ENCODE data around the gene DCLK1.
"Not testable (repeated sequence)": the region's sequence is repeated elsewhere in the genome, so short reads cannot be mapped to it uniquely, and the experiment has no call there.

DCLK1 gene

GRCh38 chr13:36082806-36083205, 48.4 kb downstream of the DCLK1 start:
- no peak for DNase-seq

GRCh38 chr13:36082396-36082795, 48.8 kb downstream of the DCLK1 start:
- DNase-seq, result no peak

GRCh38 chr13:36076211-36076610, 55.0 kb downstream of the DCLK1 start:
- no peak for DNase-seq

GRCh38 chr13:36074659-36075058, 56.5 kb downstream of the DCLK1 start:
- DNase-seq, result peak; percentile 62

GRCh38 chr13:36072152-36072935, 58.8 kb downstream of the DCLK1 start:
- DNase-seq, result no peak

GRCh38 chr13:36070504-36071192, 60.5 kb downstream of the DCLK1 start:
- DNase-seq, result not testable (repeated sequence)

GRCh38 chr13:36069881-36070366, 61.3 kb downstream of the DCLK1 start:
- DNase-seq, result no peak

- DNase-seq, result no peak
These were observed 62.2 kb downstream of the DCLK1 start for GRCh38 chr13:36068991-36069390.

GRCh38 chr13:36068566-36068965, 62.6 kb downstream of the DCLK1 start:
- DNase-seq, result no peak

GRCh38 chr13:36067746-36068381, 63.3 kb downstream of the DCLK1 start:
- peak; percentile 49 for DNase-seq

- DNase-seq, result no peak
These were observed 68.9 kb downstream of the DCLK1 start for GRCh38 chr13:36062249-36062648.

- DNase-seq, result no peak
These were observed 69.6 kb downstream of the DCLK1 start for GRCh38 chr13:36061621-36062020.

GRCh38 chr13:36061054-36061453, 70.1 kb downstream of the DCLK1 start:
- no peak for DNase-seq

- peak; percentile 64 for DNase-seq
These were observed 71.9 kb downstream of the DCLK1 start for GRCh38 chr13:36059321-36059720.

GRCh38 chr13:36058116-36058515, 73.1 kb downstream of the DCLK1 start:
- no peak for DNase-seq

GRCh38 chr13:36057547-36057946, 73.6 kb downstream of the DCLK1 start:
- DNase-seq, result no peak

- no peak for DNase-seq
These were observed 74.1 kb downstream of the DCLK1 start for GRCh38 chr13:36057041-36057440.

GRCh38 chr13:36055366-36055765, 75.8 kb downstream of the DCLK1 start:
- no peak for DNase-seq

- DNase-seq, result no peak
These were observed 77.1 kb downstream of the DCLK1 start for GRCh38 chr13:36054041-36054440.

GRCh38 chr13:36051082-36051481, 80.1 kb downstream of the DCLK1 start:
- DNase-seq, result no peak

- no peak for DNase-seq
These were observed 84.5 kb downstream of the DCLK1 start for GRCh38 chr13:36046672-36047071.

GRCh38 chr13:36038785-36039555, 92.2 kb downstream of the DCLK1 start:
- DNase-seq, result no peak

- no peak for DNase-seq
These were observed 98.1 kb downstream of the DCLK1 start for GRCh38 chr13:36033035-36033434.

All from right forelimb (tissue), 1 donor.